Measurements from ENCODE around the gene TMEM260. TPM values are rescaled to one million over a fixed set of nuclear protein-coding genes. Genes with fewer than 3 reads are reported as not detected.

Gene TMEM260
- total RNA-seq, 1 experiment from 2014 or later, result 17.8 TPM

GRCh38 chr14:56543436-56543835 is 36.2 kb upstream of the TMEM260 start:
- Histone ChIP-seq H3K4me2 (ENCODE audit: low read length) (no peak overlapping the region), H3K27ac (ENCODE audit: low read length) (no peak overlapping the region), H3K4me1 (ENCODE audit: insufficient read depth, low read length) (no peaks in the 10 kb centered on the region), H4K20me1 (ENCODE audit: low read length) (no peaks in the 10 kb centered on the region), H3K4me3 (ENCODE audit: low read length) (no peak overlapping the region), H3K9me2 (replicated peaks; ENCODE audit: low read length) (0 out of 2 replicates have a peak, but pooled peaks cover 3% of the 10 kb centered on the region), H3K9ac (ENCODE audit: low read length) (no peak overlapping the region), H3K27me3 (ENCODE audit: low read length) (peaks cover 74% of the 10 kb centered on the region), H3K79me2 (ENCODE audit: low read length) (no peaks in the 10 kb centered on the region), H3F3A (ENCODE audit: low read length, unreplicated experiment) (no peaks in the 10 kb centered on the region), H2AFZ (ENCODE audit: low read length) (no peak overlapping the region), H3K36me3 (ENCODE audit: low read depth, low read length) (no peaks in the 10 kb centered on the region), H3K9me3 (ENCODE audit: low read length) (no peaks in the 10 kb centered on the region)
- no peak for TF ChIP-seq EZH2phosphoT487 (IDR thresholded peaks at IDR 0.05; ENCODE audit: borderline replicate concordance, low read length)
- TF ChIP-seq EZH2 (IDR thresholded peaks at IDR 0.05; ENCODE audit: low read length, unreplicated experiment), result no peak
- TF ChIP-seq CTCF (conservative IDR thresholded peaks at IDR 0.05; ENCODE audit: low read depth, low read length), result no peak
- ATAC-seq (no peak), DNase-seq (no peak)
- no TSS peak for BruUV-seq (replicated peaks)
- POLR2A ChIA-PET (ENCODE audit: unreplicated experiment), result interaction anchor here (0.7 kb wide), 1 partner anchor 632 kb away, joined by 3 read pairs; no protein-coding TSS in a partner anchor
- intact Hi-C loops (cut with micrococcal nuclease), result no loop called here
- CTCF ChIA-PET, result no interaction called here

- Histone ChIP-seq H3K4me3 (ENCODE audit: low read length) (no peak overlapping the region), H3K4me2 (ENCODE audit: low read length) (no peak overlapping the region), H3K9ac (ENCODE audit: low read length) (no peak overlapping the region), H3K4me1 (ENCODE audit: insufficient read depth, low read length) (no peaks in the 10 kb centered on the region), H3K9me3 (ENCODE audit: low read length) (no peaks in the 10 kb centered on the region), H3K36me3 (ENCODE audit: low read depth, low read length) (no peaks in the 10 kb centered on the region), H2AFZ (ENCODE audit: low read length) (no peak overlapping the region), H3K27ac (ENCODE audit: low read length) (no peak overlapping the region), H3K9me2 (replicated peaks; ENCODE audit: low read length) (no peaks in the 10 kb centered on the region), H3F3A (ENCODE audit: low read length, unreplicated experiment) (no peaks in the 10 kb centered on the region), H3K27me3 (ENCODE audit: low read length) (peaks cover 100% of the 10 kb centered on the region), H4K20me1 (ENCODE audit: low read length) (no peaks in the 10 kb centered on the region), H3K79me2 (ENCODE audit: low read length) (no peaks in the 10 kb centered on the region)
- TF ChIP-seq EZH2 (IDR thresholded peaks at IDR 0.05; ENCODE audit: low read length, unreplicated experiment), result no peak
- TF ChIP-seq CTCF (conservative IDR thresholded peaks at IDR 0.05; ENCODE audit: low read depth, low read length), result no peak
- TF ChIP-seq EZH2phosphoT487 (IDR thresholded peaks at IDR 0.05; ENCODE audit: borderline replicate concordance, low read length), result no peak
- intact Hi-C loops (cut with micrococcal nuclease), result no loop called here
- no TSS peak for BruUV-seq (replicated peaks)
- DNase-seq (no peak), ATAC-seq (no peak)
- ChIA-PET CTCF (no interaction called here), POLR2A (ENCODE audit: unreplicated experiment) (no interaction called here)
These were observed 29.9 kb upstream of the TMEM260 start for GRCh38 chr14:56549721-56550120.

GRCh38 chr14:56552615-56553014 is 27.0 kb upstream of the TMEM260 start:
- Histone ChIP-seq H3K9ac (ENCODE audit: low read length) (no peak overlapping the region), H4K20me1 (ENCODE audit: low read length) (no peaks in the 10 kb centered on the region), H3K9me3 (ENCODE audit: low read length) (no peaks in the 10 kb centered on the region), H3K27me3 (ENCODE audit: low read length) (peaks cover 90% of the 10 kb centered on the region), H2AFZ (ENCODE audit: low read length) (no peak overlapping the region), H3K79me2 (ENCODE audit: low read length) (no peaks in the 10 kb centered on the region), H3K4me2 (ENCODE audit: low read length) (no peak overlapping the region), H3K27ac (ENCODE audit: low read length) (no peak overlapping the region), H3K4me1 (ENCODE audit: insufficient read depth, low read length) (no peaks in the 10 kb centered on the region; the same call in 1 of the 2 replicates), H3F3A (ENCODE audit: low read length, unreplicated experiment) (no peaks in the 10 kb centered on the region), H3K9me2 (replicated peaks; ENCODE audit: low read length) (no peaks in the 10 kb centered on the region), H3K4me3 (ENCODE audit: low read length) (no peak overlapping the region), H3K36me3 (ENCODE audit: low read depth, low read length) (no peaks in the 10 kb centered on the region)
- intact Hi-C loops (cut with micrococcal nuclease), result loop anchor here (1.0 kb wide), 1 partner anchor 62 kb away; no protein-coding TSS in a partner anchor
- no TSS peak for BruUV-seq (replicated peaks)
- no peak for DNase-seq
- CTCF ChIA-PET, result interaction anchor here (1.0 to 1.1 kb wide), 2 partner anchors 62 to 66 kb away, joined by 5 to 8 read pairs; no protein-coding TSS in a partner anchor
- TF ChIP-seq CTCF (conservative IDR thresholded peaks at IDR 0.05; ENCODE audit: low read depth, low read length) (peak; percentile 36; the same call in 1 of the 2 replicates), EZH2 (IDR thresholded peaks at IDR 0.05; ENCODE audit: low read length, unreplicated experiment) (no peak), EZH2phosphoT487 (IDR thresholded peaks at IDR 0.05; ENCODE audit: borderline replicate concordance, low read length) (no peak)
- POLR2A ChIA-PET (ENCODE audit: unreplicated experiment), result no interaction called here
- peak; percentile 51 for ATAC-seq
